Activated CD4-positive, alpha-beta T cell treated with anti-CD3 and anti-CD28 coated beads, Interleukin-2, amount 50 U/mL, for 48 hours (primary cell): ENCODE results near the gene DCANP1.
"Not testable (repeated sequence)": the region's sequence is repeated elsewhere in the genome, so short reads cannot be mapped to it uniquely, and the experiment has no call there.

Experiments used
- DNase-seq, 2 experiments: peaks; one replicate each; pipeline ENCODE4 v3.0.0-alpha.2; 2020

Gene DCANP1, protein sequence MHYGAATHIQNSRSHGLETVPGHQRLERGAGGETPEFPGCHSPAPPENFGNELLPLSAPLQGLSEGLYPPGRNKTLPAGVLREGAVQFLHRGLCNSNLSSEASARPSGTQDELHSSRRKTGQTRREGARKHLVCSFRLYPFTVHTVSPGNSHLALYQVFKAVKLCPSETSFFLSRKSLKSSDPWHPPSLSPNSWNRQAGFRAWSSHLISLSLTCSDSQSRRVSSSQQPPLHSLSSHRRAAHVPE

DNA sequence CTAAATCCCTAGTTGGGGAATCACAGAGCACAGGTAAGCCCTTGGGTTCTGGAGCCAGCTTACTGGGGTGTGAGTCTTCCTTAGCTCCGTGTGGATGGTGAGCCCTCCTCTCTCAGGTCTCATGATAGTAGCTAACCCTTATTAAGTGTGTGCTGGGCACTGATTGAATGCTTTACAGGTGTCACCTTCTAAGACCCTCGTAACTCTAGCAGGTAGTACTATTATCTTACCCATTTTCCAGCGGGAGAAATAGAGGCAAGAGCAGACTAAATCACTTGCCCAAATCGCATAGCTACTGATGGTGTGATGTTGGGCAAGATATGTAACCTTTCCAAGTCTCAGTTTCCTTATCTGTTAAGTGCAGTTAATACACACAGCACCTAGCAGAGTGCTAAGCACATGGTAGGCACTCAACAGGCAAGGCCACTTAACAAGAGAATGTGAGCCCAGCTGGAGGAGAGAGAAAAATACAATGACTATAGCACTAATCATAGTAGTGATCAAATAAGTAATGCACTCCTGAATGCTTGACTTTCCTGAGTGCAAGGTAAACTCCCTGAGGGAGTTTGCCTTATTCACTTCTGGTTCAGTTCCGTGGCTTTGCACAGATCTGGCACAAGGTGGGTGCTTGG lies at the start of gene DCANP1:
Gene DCANP1, minus strand, starts transcription at position 51 of the 632 bp plus-strand sequence. CDS start 240 bp downstream, outside the sequence.
- DNase-seq = no peak

DNA sequence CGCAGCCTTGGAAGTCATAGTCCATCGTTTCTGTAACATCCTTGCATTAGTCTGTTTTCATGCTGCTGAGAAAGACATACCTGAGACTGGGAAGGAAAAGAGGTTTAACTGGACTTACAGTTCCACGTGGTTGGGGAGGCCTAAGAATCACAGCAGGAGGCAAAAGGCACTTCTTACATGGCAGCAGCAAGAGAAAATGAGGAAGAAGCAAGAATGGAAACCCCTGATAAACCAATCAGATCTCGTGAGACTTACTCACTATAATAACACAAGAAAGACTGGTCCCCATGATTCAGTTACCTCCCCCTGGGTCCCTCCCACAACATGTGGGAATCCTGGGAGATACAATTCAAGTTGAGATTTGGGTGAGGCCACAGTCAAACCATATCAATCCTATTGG lies 48.4 kb upstream of the DCANP1 start:
- not testable (repeated sequence) for DNase-seq

DNA sequence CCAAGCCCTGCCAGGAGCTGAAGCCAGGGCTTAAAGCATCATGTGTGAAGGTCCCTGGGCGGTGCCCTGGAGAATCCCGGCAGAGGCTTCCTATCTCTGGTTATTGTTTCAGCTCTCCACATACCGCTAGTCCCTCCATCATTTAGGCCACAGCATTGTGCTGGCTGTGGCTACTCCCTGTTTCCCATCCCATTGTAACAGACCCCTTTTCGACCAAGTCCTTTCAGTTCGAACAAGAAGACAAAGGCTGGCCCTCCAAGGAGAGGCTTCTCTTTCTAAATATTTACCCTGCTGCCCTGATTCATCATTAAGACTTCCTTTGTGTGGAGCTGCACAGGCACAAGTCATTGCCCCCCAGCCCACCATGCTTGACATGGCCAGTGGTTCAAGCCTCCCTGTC lies 47.0 kb upstream of the DCANP1 start:
- no peak for DNase-seq

DNA sequence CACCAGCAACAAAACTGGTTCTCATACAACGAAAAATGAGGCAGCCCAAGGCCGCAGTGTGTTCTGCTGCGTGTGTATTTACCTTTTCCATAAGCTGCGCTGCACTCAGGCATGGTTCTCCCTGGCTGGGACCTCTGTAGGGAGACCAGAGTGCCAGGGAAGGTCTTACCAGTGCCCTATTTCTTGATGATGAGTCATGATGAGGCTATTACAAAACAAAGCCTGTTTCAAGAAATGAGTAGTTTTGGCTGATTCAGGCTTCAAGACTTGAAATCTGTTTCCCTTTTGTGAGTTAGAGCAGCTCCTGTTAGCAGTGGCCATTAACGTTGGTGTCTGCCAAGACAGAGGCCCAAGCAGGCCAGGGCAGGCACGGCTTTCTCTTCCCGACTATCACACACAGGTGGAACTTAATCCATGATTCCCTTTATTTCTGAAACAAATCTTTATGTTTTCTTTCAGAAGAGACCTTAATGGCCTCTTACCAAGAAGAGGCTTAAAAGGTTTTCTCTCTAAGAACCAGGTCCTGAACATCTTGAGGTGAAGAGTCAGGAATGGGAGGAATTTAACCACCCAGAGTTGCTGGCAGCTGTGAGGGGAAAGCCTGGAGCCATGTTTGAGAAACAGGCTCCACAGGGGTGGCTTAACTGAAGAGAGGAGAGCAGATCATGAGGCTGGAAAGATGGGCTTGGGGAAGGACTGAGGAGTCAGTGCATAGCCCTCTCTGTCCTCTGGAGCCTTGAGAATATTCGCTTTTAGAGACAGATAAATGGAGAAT lies 46.4 kb upstream of the DCANP1 start:
- DNase-seq = no peak

DNA sequence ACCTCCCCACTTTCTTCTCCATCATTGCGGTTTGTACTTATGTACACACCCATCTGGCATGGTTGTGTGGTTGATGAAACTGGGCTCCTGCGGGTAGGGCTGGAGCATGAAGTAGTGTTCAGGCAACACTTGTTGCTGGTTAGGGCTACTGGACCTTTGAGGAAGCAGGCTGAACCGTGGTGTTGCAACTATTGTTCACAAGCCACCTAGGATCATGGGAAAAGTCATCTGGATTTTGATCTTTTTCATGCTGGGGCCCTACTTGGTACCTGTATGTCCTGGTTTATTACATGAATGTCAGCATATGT lies 45.1 kb upstream of the DCANP1 start:
- no peak for DNase-seq

DNA sequence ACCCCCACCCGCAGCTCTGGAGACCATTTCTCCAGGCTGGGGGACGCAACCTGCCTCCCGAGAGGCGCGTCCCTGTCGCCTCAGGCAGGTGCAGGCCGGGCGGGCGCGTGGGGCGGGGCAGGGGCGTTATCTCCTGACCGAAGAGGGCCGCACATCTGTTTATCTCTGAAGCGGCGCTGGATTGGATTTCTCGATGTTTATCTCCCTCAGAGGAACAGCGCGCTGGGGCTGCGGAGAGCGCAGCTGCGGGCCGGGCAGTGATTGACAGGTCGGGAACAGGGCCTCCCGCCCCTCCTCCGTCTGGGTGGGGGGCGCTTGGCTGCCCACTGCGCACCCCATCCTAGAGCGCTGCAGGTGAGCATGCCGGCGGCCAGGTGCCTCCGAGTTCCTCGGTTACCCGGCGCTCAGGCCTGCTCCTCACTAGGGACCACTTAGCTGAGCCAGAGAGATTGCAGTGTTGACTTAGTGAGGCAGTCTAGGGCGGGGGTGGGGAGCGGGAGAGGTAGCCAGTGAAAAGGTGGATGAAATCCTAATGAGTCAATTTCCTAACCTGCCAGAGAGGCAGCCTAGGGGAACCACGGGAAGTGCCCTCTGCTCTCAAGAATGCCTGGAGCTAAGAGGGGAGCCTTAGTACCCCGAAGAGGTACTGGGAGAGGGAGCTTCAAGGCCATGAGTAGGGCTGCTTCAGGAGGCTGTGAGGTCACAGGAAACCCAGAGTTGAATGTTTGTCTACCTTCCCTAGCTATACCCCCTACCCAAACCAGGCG lies 44.6 kb upstream of the DCANP1 start:
- DNase-seq = no peak

DNA sequence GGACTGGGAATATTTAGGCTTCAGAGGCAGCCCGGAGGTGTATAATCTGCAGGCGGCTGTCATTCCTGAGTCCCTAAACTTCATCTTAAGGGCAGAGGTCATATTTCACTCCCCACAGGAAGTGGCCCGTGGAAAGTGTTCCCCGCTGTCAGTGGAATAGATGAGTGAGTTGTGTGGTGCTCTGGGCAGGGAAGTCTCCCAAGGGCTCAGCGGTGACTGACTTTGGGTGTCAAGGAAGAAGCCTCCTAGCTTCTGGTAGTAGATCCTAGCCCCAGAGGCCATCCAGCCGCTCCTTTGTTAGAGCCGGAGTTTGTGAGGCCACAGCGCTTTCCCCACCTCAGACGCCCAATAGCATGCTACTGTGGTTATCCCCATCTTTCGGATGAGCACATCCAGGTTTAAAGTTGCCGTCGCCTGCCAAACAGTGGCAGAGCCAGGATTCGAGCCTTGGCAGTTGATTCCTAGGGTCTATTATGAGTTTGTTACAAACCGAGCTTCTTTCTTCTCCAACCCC lies 43.9 kb upstream of the DCANP1 start:
- no peak for DNase-seq

DNA sequence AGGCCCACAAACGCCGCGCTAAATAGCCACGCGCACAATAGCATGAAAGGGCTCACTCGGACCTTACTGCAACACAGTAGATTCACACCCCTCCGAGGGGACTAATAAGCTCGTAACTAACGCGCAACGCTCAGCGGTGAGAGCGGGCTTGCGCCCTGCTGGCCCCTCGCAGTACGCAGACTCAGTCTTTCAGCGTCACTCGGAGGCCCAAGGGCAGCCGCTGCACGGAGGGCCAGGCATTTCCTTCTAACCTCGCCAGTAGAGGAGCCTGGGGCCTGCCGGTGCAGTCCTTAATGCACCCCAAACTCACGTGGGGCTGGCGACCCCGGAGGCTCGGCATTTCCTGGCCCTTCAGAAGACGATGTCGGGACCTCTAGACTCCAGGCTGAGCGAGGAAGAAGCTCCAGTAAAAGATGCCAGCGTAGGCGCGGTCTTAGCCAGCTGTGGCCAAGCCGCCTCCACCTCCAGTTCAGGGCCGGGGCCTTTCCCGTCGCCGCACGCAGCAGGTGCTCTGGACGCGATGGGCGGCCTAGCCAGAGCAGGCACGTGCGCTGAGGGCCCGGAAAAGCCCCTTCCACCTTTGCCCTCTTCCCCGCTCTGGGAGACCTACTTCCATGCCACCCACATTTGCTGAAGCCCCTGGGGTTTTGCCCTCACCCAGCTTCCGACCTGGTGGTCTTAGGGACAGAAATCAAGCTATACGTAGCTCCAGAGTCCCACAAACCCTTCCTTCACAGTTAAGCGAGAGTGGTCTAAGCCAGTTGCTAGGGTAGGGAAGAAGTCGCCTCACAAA lies 43.3 kb upstream of the DCANP1 start:
- no peak for DNase-seq

DNA sequence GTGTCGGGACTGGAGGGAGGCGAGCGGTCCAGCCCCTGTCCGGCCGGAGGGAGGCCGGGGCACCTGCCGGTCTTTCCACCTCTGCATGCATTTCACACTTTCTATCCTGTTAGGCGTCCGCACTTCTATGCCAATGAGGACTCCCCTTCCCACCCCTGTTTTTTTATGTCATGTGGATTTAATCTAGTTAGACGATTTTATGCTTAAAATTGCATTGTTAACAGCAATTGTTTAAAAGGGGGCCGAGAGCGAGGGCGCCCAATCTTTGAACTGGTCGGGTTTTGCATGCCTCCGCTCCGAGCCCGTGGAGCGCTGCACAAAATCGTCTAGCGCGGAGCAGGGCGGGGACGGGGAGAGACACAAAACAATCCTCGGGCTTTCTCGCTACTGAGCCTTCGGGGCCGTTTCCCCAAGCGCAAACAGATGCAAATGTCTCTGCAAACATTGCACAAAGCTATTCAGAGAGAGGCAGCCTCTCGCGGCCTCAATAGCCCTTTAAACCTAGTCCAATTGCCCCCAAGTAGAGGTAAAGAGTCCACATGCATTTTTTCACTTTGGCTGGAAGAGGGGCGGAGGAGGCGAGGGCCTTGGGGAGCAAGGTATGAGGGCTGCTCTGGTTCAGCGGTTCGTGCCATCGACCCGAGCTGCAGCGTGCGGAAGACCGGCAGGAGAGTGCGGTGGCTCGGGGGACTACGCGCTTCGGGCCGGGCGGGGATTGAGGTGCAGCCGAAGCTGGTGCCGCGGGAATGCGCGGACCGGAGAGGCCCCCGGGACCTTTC lies 42.5 kb upstream of the DCANP1 start:
- DNase-seq = no peak

DNA sequence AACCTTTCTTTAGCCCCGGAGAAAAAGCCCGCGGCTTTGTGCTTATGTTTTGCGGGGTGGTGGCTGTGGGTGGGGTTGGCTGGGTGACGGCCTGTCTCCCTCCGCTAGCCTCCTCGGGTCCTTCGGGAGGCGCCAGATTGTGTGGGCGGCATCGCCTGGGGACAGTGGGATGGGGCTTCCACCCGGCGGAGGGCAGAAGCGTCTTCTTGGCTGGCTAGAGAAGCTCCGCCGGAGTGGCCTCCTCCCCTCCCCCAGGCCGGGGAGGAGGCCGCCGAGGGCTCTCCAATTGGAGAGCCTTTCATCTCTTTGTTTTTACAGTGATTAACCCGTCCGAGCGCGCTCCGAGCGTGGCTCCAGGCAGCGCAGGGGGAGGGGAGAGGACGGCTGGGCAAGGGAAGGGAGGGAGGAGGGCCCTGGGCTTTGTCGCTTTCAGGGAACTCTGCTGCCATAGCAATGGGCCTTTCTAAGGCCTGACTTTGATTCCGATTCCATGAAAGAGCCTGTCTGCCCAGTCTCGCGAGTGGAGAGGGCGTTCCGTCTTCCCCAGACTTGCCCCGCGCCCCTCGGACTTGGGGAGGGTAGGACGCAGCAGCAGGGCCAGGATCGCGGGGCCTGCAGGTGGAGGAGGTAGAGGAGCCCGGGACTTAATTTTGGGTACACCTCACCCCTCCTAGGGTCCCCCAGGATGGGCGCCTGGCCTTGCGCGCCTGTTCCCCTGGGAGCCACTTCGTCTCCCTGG lies 41.7 kb upstream of the DCANP1 start:
- DNase-seq = no peak

DNA sequence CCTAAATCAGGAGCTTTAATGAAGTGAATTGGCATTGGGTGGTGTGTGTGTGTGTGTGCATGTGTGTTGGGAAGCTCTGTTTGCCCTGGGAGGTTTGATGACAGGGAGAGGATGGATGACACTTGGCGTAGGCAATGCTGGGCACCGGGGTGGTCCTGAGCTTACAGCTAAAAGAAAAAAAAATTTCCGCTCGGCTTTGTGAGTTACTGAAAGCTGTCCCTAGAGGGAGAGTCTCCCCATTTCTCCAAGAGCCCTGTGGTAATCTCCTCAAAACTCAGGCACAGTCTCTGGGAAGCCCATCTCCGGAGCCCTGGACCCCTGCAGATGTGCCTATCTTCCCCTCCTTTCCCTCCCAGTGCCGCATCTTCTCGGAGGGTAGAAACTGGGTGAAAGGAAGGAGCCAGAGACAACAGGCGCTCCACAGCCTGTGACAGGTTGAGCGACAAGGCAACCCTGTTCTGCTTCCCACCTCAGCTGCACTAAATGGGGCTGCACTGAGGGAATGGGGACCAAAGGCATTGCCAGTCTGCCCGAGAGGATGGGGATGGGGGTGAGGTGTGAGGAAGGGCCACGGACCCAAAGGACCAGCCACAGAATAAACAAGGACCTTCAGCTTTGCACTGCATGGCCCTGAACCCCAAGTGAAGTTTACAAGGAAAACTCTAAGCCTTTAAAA lies 40.8 kb upstream of the DCANP1 start:
- no peak for DNase-seq

DNA sequence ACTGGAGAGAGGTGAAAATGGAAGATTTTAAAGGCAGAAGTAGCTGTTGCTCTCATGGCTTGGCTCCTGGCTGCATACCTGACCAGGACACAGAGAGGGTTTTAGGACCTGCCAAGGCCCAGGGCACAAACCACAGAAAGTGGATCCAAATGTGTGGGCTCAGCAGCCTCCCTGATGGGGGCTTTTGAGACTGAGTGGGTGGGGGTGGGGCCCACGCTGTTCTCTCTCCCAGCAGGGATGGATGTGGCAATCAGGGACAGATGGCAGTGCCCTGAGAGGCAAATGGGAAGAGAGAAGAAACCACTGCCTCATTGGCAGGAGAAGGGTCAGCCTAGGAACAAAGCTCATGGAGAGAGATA lies 39.9 kb upstream of the DCANP1 start:
- no peak for DNase-seq

DNA sequence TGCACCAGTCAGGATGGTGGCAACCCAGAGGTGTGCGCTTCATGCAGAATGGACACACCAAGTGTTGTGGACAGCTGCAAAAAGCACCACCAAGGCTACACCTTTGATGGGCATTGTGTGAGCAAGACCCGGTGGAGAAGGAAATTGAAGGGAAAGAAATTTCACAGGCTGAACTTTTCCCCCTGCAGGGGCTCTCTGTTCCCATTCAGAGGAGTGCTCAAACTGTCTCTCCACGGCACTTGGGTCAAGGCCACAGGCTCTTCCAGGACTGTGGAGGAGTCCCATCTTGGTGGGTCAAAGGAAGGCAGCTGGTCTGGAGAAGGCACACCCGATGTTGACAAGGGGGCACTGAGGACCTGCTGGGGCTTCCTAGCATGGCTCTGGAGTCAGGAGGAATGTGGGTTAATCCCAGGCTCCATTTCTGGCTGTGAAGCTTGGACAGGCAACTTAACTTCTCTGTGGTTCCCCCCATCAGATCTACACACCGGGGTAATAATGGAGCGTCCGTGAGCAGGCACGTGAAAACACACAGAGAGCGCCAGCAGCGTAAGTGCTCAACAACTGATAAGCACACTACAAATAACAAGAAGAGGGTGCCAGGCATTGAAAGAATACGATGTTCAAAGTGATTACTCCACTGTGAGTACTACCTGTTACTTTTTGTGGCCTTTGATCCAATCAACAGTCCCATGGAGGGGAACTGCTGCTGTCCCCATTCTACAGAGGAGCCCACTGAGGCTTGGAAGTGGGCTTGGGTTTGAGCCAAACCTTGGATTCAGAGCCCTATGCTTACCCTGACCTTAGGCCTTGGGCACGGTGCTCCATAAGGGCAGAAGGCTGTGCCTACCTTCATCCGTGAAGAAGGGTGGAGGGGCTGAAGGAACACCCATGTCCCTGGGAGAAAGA lies 39.2 kb upstream of the DCANP1 start:
- DNase-seq = no peak

DNA sequence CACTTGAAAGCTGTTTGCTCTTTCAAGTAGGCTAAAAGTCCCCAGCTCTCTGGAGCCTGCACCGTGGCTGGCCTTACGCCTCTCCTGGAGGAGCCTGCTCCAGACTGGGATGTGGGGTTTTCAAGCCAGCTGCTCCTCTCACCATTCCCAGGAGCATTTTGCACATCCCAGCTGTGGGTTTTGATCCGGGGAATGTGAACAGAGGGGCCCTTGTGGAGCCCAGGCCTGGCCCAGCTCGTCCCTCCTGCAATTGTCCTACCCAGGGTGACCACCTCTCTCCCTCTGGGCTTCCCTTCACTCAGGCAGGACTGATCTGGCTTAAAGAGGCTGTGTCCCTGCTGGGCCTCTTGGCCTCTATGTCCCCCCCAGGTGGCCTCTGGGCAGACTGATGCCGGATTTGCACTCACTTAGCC lies 37.5 kb upstream of the DCANP1 start:
- DNase-seq = no peak

DNA sequence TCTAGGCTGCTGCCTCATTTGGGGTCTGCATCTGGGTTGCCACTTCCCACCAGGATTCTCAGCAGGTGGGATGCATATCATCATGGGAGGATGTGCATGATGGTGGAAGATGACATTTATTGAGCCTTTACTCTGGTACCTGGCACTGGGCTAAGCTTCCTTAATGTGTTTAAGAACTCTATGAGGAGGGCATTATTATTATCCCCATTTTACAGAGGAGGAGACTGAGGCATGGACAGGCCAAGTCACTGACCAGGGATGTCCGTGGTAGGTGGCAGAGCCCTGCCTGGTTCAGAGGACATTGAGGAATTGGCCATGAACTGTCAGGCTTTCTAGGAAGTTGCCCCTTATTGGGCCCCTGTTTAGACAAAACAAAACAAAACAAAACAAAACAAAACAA lies 36.1 kb upstream of the DCANP1 start:
- DNase-seq = no peak

DNA sequence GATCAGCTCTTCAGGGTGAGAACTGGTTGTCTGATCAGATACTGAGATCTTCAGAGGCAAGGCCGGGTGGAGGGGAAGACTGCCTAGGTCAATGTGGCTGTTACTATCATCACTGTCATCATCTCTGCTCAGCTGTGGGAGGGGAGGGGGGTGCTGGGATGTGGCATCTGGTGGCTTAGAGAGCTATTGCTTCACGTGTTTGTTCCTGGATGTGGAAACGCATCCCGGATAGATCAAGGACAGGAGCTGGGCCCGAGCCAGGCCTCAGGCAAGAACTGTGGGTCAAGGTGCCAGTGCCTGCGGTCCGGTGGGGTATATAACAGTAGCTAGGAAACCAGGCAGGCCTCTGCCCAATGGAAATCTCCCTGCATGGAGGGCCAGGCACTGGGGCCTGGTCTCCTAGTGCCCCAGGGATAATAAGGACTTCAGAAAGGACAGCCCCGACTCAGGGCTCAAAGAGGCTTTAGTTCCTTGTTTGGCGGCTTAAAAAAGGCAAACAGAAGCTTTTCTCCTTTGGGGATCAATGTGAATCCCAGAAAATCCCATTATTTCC lies 35.3 kb upstream of the DCANP1 start:
- DNase-seq = no peak

DNA sequence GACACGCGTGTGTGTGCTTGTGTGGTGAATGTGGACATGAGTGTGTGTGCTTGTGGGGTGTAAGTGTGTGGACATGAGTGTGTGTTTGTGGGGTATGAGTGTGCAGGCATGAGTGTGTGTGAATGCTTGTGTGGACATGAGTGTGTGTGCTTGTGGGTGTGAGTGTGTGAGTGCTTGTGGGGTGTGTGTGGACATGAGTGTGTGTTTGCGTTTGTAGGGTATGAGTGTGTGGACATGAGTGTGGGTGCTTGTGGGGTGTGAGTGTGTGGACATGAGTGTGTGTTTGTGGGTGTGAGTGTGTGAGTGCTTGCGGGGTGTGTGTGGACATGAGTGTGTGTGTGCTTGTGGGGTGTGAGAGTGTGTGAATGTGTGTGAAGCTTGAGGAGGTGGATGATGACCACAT lies 34.8 kb upstream of the DCANP1 start:
- DNase-seq = no peak

DNA sequence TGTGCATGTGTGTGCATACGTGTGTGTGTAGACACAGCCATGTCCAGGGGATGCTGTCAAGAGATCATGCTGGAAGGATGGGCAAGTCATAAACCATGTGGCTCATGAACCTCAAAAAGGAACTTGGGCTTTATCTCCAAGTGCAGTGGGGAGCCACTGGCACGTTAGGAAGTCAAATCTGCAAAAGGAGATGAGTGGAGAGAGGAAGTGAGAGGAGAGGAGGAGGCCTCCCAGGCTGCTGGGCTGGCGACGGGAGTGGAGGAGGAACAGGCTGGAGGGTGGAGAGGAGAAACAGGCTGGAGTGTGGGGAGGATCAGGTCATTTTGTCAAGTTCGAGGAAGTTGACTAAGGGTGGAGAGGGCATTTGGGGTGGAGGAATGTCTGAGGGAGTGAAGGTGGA lies 34.2 kb upstream of the DCANP1 start:
- no peak for DNase-seq

DNA sequence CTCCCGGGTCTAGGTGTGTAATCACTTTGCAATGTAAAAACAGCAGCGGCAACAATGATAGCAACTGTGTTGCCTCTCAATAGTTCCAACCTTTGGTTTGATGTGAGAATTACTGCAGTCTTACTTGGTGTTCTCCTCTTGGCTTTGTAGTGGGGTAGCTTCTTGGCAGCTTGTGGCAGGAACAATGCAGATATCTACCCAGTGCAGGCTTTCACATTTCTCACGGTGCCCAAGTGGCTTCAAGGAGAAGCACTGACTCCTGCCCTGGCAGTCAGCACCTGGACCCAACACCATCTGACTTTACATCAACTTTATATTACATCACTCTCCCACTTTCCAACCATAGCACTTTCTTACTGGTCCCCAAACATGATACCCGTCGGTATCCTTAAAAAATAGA lies 33.4 kb upstream of the DCANP1 start:
- DNase-seq = no peak
